Endodermal cell (in vitro differentiated cells): ENCODE data around the gene FARP1. TPM values are rescaled to one million over a fixed set of nuclear protein-coding genes. Genes with fewer than 3 reads are reported as not detected.

Experiments
- DNase-seq: peaks from one replicate; pipeline ENCODE4 v3.0.0-alpha.2; 2017
- H3K27ac ChIP-seq: 2 replicates; pipeline ENCODE4 v1.5.1; 2013; ENCODE audit warnings: mild to moderate bottlenecking, low read depth, low read length, moderate library complexity
- H3K27me3 ChIP-seq: 2 replicates; pipeline ENCODE4 v1.6.1; 2013; ENCODE audit warnings: mild to moderate bottlenecking, low read length, moderate library complexity; ENCODE audit not compliant: insufficient read depth, control insufficient read depth, poor library complexity, severe bottlenecking
- H3K36me3 ChIP-seq: 2 replicates; pipeline ENCODE4 v1.7.0; 2013; ENCODE audit warnings: mild to moderate bottlenecking, low read length, moderate library complexity; ENCODE audit not compliant: control insufficient read depth, insufficient read depth
- H3K4me1 ChIP-seq: one replicate; pipeline ENCODE4 v1.7.0; 2013; ENCODE audit warnings: low read length; ENCODE audit not compliant: control insufficient read depth, insufficient read depth
- H3K4me3 ChIP-seq: 2 replicates; pipeline ENCODE4 v1.5.1; 2013; ENCODE audit warnings: mild to moderate bottlenecking, low read length, moderate library complexity
- H3K9ac ChIP-seq: 2 replicates; pipeline ENCODE4 v1.6.1; 2013; ENCODE audit warnings: mild to moderate bottlenecking, low read length, moderate library complexity; ENCODE audit not compliant: poor library complexity, severe bottlenecking; ENCODE audit errors: extremely low read depth
- H3K9me3 ChIP-seq: 2 replicates; pipeline ENCODE4 v1.6.1; 2013; ENCODE audit warnings: mild to moderate bottlenecking, low read length, moderate library complexity; ENCODE audit not compliant: control insufficient read depth
- H3K27ac Mint-ChIP-seq: 2 replicates; pipeline ENCODE4 v1.8.0; 2020; ENCODE audit warnings: mixed read lengths
- H3K27me3 Mint-ChIP-seq: 2 replicates; pipeline ENCODE4 v1.8.0; 2021; ENCODE audit warnings: mild to moderate bottlenecking, mixed read lengths; ENCODE audit not compliant: insufficient read depth
- H3K36me3 Mint-ChIP-seq: 2 replicates; pipeline ENCODE4 v1.8.0; 2020; ENCODE audit warnings: low read depth, mixed read lengths
- H3K4me1 Mint-ChIP-seq: 2 replicates; pipeline ENCODE4 v1.8.0; 2020; ENCODE audit warnings: mixed read lengths
- H3K4me3 Mint-ChIP-seq: 2 replicates; pipeline ENCODE4 v1.8.0; 2020; ENCODE audit warnings: mild to moderate bottlenecking, moderate library complexity, mixed read lengths
- H3K9me3 Mint-ChIP-seq: 2 replicates; pipeline ENCODE4 v1.8.0; 2020; ENCODE audit warnings: mild to moderate bottlenecking, mixed read lengths
- WGBS, 2 experiments: methylation state at CpG; one replicate each; pipeline versions ENCODE4 v1.1.5 to v1.1.7; 2013; ENCODE audit warnings: missing lambda C conversion rate in 2 of 2, mixed read lengths in 1 of 2; ENCODE audit not compliant: insufficient coverage in 1 of 2, insufficient read length in 1 of 2; 5-methylcytosine and 5-hydroxymethylcytosine counted together
- total RNA-seq, 2 donors: library from RNA; stranded (reverse); fragmentation: NEBNext Ultra II Directional in 1 of 2; extraction: Animal tissue kit (Norgen Biotek cat#: 25700) in 1 of 2; gene quantifications; 2 replicates in 1 of 2; 3 replicates in 1 of 2; pipeline ENCODE4 v1.2.1, GENCODE V29; 2021
- TF ChIP-seq, protein P1 (sequence below): fragments of 200-600 bp; sonication (generic); conservative IDR thresholded peaks from 2 replicates; pipeline ENCODE4 v1.5.0; 2021; ENCODE audit warnings: antibody characterized with exemption, mild to moderate bottlenecking

The FARP1 gene
- total RNA-seq, 2 donors from 2014 or later = 237 to 319 TPM

DNA sequence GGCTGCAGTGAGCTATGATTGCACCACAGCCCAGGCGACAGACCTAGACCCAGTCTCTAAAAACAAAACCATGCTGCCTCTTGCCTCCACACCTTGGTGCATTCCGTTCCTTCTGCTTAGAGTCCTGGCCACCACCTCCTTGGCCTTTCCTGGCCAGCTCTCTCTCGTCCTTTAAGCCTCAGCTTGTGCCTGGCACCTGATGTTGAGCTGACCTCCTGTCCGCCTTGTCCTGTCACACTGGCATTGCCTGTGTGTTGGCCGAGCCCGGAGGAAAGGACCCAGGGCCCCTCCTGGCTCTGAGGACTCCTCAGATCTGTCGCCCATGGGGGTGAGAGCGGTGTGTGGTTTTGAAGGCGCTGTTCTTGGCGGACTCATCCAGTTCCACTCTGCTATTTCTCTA, 290.8 kb downstream of the FARP1 start:
- Histone ChIP-seq H3K9ac (no peak overlapping the region), H3K4me3 (no peak overlapping the region), H3K4me1 (no peaks in the 10 kb centered on the region), H3K9me3 (no peaks in the 10 kb centered on the region), H3K27me3 (no peaks in the 10 kb centered on the region), H3K27ac (no peak overlapping the region), H3K36me3 (peaks cover 74% of the 10 kb centered on the region)
- Mint-ChIP-seq H3K27ac (no peak overlapping the region), H3K27me3 (no peaks in the 10 kb centered on the region), H3K4me1 (peaks cover 6% of the 10 kb centered on the region), H3K36me3 (peaks cover 69% of the 10 kb centered on the region), H3K9me3 (no peaks in the 10 kb centered on the region), H3K4me3 (no peak overlapping the region)
- TF ChIP-seq, protein P1, sequence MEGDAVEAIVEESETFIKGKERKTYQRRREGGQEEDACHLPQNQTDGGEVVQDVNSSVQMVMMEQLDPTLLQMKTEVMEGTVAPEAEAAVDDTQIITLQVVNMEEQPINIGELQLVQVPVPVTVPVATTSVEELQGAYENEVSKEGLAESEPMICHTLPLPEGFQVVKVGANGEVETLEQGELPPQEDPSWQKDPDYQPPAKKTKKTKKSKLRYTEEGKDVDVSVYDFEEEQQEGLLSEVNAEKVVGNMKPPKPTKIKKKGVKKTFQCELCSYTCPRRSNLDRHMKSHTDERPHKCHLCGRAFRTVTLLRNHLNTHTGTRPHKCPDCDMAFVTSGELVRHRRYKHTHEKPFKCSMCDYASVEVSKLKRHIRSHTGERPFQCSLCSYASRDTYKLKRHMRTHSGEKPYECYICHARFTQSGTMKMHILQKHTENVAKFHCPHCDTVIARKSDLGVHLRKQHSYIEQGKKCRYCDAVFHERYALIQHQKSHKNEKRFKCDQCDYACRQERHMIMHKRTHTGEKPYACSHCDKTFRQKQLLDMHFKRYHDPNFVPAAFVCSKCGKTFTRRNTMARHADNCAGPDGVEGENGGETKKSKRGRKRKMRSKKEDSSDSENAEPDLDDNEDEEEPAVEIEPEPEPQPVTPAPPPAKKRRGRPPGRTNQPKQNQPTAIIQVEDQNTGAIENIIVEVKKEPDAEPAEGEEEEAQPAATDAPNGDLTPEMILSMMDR = no peak
- 91% methylated on average over 6 to 10 of the region's 10 CpGs for WGBS, 2 experiments
- DNase-seq = no peak

DNA sequence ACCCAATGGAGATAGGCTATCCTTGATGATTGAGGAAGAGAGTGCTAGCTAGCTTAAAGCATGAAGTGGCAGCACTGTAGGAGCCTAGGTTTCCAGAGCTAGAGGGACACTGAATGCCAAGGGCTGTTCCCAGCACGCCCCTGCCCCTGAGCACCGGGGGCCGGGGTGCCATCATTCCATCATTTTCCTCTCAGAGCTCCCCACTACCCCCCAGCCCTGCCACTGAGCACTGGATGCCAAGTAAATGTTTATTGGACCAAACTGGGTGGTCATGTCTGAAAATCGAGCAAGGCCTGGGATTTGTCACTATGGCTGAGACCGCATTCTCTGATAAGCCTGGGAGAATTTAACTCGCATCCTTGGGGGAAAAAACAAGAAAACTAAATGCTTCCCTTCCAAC, 291.2 kb downstream of the FARP1 start:
- H3K27me3 ChIP-seq = no peaks in the 10 kb centered on the region
- Mint-ChIP-seq H3K27me3 (no peaks in the 10 kb centered on the region), H3K36me3 (peaks cover 67% of the 10 kb centered on the region), H3K9me3 (no peaks in the 10 kb centered on the region), H3K4me3 (no peak overlapping the region), H3K4me1 (peaks cover 6% of the 10 kb centered on the region), H3K27ac (no peak overlapping the region)
- WGBS, 2 experiments = 97 to 100% methylated on average over 4 to 6 of the region's 6 CpGs
- no peak overlapping the region for H3K27ac ChIP-seq
- H3K9me3 ChIP-seq = no peaks in the 10 kb centered on the region
- TF ChIP-seq, protein P1 = no peak
- H3K36me3 ChIP-seq = peaks cover 74% of the 10 kb centered on the region
- no peak overlapping the region for H3K4me3 ChIP-seq
- no peak overlapping the region for H3K9ac ChIP-seq
- H3K4me1 ChIP-seq = no peaks in the 10 kb centered on the region
- no peak for DNase-seq

DNA sequence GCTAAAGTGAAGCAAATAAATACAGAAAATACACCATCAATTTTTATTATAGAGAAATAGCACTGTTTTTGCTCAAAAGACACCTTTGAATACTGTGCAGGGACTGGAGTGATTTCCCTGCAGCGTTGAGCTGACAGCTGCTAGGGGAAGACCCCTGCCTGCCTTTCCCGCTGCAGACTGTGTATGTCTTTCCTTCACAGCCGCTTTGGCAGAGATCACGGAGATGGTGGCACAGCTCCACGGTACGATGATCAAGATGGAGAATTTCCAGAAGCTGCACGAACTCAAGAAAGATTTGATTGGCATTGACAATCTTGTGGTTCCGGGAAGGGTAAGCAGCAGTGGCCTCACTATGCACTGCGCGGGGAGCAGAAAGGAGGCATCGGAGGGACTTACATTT, 292.5 kb downstream of the FARP1 start:
- peaks cover 76% of the 10 kb centered on the region for H3K36me3 ChIP-seq
- H3K4me1 ChIP-seq = no peaks in the 10 kb centered on the region
- H3K27me3 Mint-ChIP-seq = no peaks in the 10 kb centered on the region
- no peak for DNase-seq
- H3K27ac Mint-ChIP-seq = no peak overlapping the region
- peaks cover 4% of the 10 kb centered on the region for H3K4me1 Mint-ChIP-seq
- H3K27me3 ChIP-seq = no peaks in the 10 kb centered on the region
- H3K27ac ChIP-seq = no peak overlapping the region
- no peaks in the 10 kb centered on the region for H3K9me3 ChIP-seq
- no peak overlapping the region for H3K4me3 Mint-ChIP-seq
- peaks cover 69% of the 10 kb centered on the region for H3K36me3 Mint-ChIP-seq
- H3K4me3 ChIP-seq = no peak overlapping the region
- no peaks in the 10 kb centered on the region for H3K9me3 Mint-ChIP-seq
- TF ChIP-seq, protein P1 = no peak
- no peak overlapping the region for H3K9ac ChIP-seq
- WGBS, 2 experiments = 96 to 98% methylated on average over 11 of the region's 11 CpGs
